Measurements from ENCODE around the gene JMY.

DNA sequence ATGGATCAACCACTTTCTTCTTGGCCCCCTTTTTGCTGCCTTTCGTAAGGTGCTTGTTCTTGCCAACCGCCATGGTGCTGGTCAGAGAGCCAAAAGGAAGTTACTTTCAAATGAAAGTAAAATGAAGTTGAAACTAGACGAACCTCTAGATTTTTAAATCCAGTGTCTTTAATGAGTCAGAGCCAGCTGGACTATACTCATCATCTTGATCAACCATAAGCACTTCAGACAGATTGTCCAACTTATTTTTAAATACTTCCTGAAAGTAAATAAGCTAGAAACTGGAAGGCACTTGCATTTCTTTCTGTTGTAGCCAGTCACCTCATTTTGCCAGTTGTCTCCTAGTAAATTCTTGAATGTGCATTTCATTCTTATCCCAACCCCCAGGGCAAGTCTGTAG is 48.9 kb downstream of the JMY start:
- TF ChIP-seq, protein P1, sequence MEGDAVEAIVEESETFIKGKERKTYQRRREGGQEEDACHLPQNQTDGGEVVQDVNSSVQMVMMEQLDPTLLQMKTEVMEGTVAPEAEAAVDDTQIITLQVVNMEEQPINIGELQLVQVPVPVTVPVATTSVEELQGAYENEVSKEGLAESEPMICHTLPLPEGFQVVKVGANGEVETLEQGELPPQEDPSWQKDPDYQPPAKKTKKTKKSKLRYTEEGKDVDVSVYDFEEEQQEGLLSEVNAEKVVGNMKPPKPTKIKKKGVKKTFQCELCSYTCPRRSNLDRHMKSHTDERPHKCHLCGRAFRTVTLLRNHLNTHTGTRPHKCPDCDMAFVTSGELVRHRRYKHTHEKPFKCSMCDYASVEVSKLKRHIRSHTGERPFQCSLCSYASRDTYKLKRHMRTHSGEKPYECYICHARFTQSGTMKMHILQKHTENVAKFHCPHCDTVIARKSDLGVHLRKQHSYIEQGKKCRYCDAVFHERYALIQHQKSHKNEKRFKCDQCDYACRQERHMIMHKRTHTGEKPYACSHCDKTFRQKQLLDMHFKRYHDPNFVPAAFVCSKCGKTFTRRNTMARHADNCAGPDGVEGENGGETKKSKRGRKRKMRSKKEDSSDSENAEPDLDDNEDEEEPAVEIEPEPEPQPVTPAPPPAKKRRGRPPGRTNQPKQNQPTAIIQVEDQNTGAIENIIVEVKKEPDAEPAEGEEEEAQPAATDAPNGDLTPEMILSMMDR (IDR thresholded peaks at IDR 0.05), result no peak
- no peak for TF ChIP-seq POLR2A (IDR thresholded peaks at IDR 0.05; ENCODE audit: low read depth)
- TF ChIP-seq POLR2AphosphoS5 (IDR thresholded peaks at IDR 0.05), result no peak

Measured in esophagus muscularis mucosa (tissue), 3 donors.